ENCODE measurements around the gene CDC34.

CDC34 gene

DNA sequence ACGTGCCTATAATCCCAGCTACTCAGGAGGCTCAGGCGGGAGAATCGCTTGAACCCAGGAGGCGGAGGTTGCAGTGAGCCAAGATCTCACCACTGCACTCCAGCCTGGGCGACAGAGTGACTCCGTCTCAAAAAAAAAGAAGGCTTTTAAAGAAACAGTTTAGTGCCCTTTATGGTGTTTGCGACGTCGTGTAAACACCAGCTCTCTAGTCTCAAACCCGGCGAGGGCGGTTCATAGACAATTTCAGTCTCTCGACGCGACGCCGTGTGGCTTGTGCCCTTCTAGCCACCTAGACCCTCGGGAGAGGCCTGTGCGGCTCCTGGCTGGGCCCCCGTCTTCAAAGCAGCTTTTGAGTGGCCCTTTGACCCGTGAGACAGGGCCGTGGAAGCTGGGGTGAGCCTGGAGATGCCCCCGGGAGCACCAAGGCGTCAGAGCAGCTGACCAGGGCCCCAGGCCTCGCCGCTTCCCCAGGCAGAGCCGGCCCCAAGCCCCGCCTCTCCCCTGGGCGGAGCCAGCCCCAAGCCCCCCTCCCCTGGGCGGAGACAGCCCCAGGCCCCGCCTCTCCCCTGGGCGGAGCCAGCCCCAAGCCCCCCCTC lies 40.3 kb upstream of the CDC34 start:
- no peak overlapping the region for H3K27ac ChIP-seq (ENCODE audit: low read length)
- WGBS (ENCODE audit: insufficient coverage, insufficient read length), result no CpG with 5 or more reads among the region's 32 CpGs
- H3K27me3 ChIP-seq (ENCODE audit: control insufficient read depth, insufficient read depth, low read length), result no peaks in the 10 kb centered on the region

GRCh38 chr19:492091-492531 lies 39.4 kb upstream of the CDC34 start:
- peaks cover 6% of the 10 kb centered on the region for H3K4me1 ChIP-seq (ENCODE audit: control insufficient read depth, insufficient read depth, low read length)
- H3K27me3 ChIP-seq (ENCODE audit: control insufficient read depth, insufficient read depth, low read length), result no peaks in the 10 kb centered on the region
- no peaks in the 10 kb centered on the region for H3K36me3 ChIP-seq (ENCODE audit: control insufficient read depth, insufficient read depth, low read length)
- no CpG with 5 or more reads among the region's 19 CpGs for WGBS (ENCODE audit: insufficient coverage, insufficient read length)
- no peaks in the 10 kb centered on the region for H3K9me3 ChIP-seq (ENCODE audit: control insufficient read depth, insufficient read depth, low read length)
- no peak for DNase-seq (ENCODE audit: low read depth, low spot score)
- H3K27ac ChIP-seq (ENCODE audit: low read length), result no peak overlapping the region
- no peak overlapping the region for H3K4me3 ChIP-seq (ENCODE audit: low read length)

More for the DNA sequence above, 40.3 kb upstream of the CDC34 start:
- peaks cover 6% of the 10 kb centered on the region for H3K4me1 ChIP-seq (ENCODE audit: control insufficient read depth, insufficient read depth, low read length)
- H3K4me3 ChIP-seq (ENCODE audit: low read length), result no peak overlapping the region
- no peaks in the 10 kb centered on the region for H3K36me3 ChIP-seq (ENCODE audit: control insufficient read depth, insufficient read depth, low read length)
- DNase-seq (ENCODE audit: low read depth, low spot score), result no peak
- no peaks in the 10 kb centered on the region for H3K9me3 ChIP-seq (ENCODE audit: control insufficient read depth, insufficient read depth, low read length)

DNA sequence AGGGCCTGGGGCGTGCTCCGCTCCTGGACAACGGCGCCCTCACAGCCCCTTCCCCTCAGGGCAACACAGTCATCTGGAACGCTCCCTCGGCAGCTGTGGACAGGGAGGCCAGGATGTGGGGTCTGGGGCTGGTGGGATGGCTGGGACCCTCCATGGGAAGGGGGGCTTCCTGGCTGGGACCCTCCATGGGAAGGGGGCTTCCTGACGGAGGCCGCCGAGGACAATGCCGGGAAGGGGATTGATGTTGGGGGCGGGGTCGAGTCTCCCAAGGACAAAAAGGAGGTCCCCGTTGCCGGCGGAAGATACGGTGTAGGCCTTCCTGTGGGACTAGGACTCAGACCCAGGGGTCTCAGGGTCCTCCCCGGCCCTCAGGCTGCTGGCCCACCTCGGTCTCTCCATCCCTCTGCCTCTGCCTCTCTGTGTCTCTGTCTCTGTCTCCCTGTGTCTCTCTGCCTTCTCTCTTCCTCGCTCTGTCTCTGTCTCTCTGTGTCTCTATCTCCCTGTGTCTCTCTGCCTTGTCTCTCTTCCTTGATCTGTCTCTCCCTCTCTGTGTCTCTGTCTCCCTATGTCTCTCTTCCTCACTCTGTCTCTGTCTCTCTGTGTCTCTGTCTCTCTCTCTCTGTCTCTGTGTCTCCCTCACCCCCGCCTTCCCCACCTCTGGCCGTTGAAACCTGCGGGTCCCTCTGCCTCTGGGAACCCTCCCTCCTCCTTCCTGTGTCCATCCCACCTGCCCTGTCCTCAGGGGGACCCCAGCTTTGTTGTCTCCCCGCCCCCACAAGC lies 38.0 kb upstream of the CDC34 start:
- no peak for DNase-seq (ENCODE audit: low read depth, low spot score)
- H3K9me3 ChIP-seq (ENCODE audit: control insufficient read depth, insufficient read depth, low read length), result no peaks in the 10 kb centered on the region
- no peak overlapping the region for H3K4me3 ChIP-seq (ENCODE audit: low read length)
- no peaks in the 10 kb centered on the region for H3K36me3 ChIP-seq (ENCODE audit: control insufficient read depth, insufficient read depth, low read length)
- peaks cover 6% of the 10 kb centered on the region for H3K4me1 ChIP-seq (ENCODE audit: control insufficient read depth, insufficient read depth, low read length)
- H3K27ac ChIP-seq (ENCODE audit: low read length), result no peak overlapping the region
- H3K27me3 ChIP-seq (ENCODE audit: control insufficient read depth, insufficient read depth, low read length), result peaks cover 5% of the 10 kb centered on the region; the same call in 1 of the 2 replicates
- no CpG with 5 or more reads among the region's 23 CpGs for WGBS (ENCODE audit: insufficient coverage, insufficient read length)

- DNase-seq (ENCODE audit: low read depth, low spot score), result no peak
- WGBS (ENCODE audit: insufficient coverage, insufficient read length), result no CpG with 5 or more reads among the region's 22 CpGs
- Histone ChIP-seq H3K36me3 (ENCODE audit: control insufficient read depth, insufficient read depth, low read length) (no peaks in the 10 kb centered on the region), H3K9me3 (ENCODE audit: control insufficient read depth, insufficient read depth, low read length) (no peaks in the 10 kb centered on the region), H3K4me3 (ENCODE audit: low read length) (no peak overlapping the region), H3K4me1 (ENCODE audit: control insufficient read depth, insufficient read depth, low read length) (peaks cover 6% of the 10 kb centered on the region), H3K27me3 (ENCODE audit: control insufficient read depth, insufficient read depth, low read length) (peaks cover 10% of the 10 kb centered on the region; the same call in 1 of the 2 replicates), H3K27ac (ENCODE audit: low read length) (no peak overlapping the region)
Measured at GRCh38 chr19:494171-495080, 37.1 kb upstream of the CDC34 start.

DNA sequence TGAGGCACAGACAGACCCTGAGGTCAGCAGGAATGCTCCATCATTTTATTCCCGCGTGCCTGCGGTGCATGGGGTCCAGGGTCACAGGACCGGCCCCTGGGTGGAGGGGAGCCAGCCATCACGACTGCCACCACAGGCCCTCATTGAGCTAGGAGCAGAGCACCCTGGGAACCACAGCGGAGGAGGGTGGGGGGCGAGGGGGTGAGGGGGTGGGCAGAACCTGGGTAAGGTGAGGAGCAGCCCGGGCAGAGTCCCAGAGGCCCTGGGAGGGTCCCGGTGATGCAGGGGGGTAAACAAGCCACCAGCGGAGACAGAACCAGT lies 36.5 kb upstream of the CDC34 start:
- Histone ChIP-seq H3K36me3 (ENCODE audit: control insufficient read depth, insufficient read depth, low read length) (no peaks in the 10 kb centered on the region), H3K4me3 (ENCODE audit: low read length) (no peak overlapping the region), H3K4me1 (ENCODE audit: control insufficient read depth, insufficient read depth, low read length) (peaks cover 6% of the 10 kb centered on the region), H3K27me3 (ENCODE audit: control insufficient read depth, insufficient read depth, low read length) (peaks cover 11% of the 10 kb centered on the region; the same call in 1 of the 2 replicates), H3K27ac (ENCODE audit: low read length) (no peak overlapping the region), H3K9me3 (ENCODE audit: control insufficient read depth, insufficient read depth, low read length) (no peaks in the 10 kb centered on the region)
- no peak for DNase-seq (ENCODE audit: low read depth, low spot score)
- WGBS (ENCODE audit: insufficient coverage, insufficient read length), result no CpG with 5 or more reads among the region's 10 CpGs

- WGBS (ENCODE audit: insufficient coverage, insufficient read length), result no CpG with 5 or more reads among the region's 32 CpGs
- H3K27ac ChIP-seq (ENCODE audit: low read length), result no peak overlapping the region
- H3K4me1 ChIP-seq (ENCODE audit: control insufficient read depth, insufficient read depth, low read length), result peaks cover 6% of the 10 kb centered on the region
- no peaks in the 10 kb centered on the region for H3K9me3 ChIP-seq (ENCODE audit: control insufficient read depth, insufficient read depth, low read length)
- no peaks in the 10 kb centered on the region for H3K36me3 ChIP-seq (ENCODE audit: control insufficient read depth, insufficient read depth, low read length)
- H3K4me3 ChIP-seq (ENCODE audit: low read length), result no peak overlapping the region
- H3K27me3 ChIP-seq (ENCODE audit: control insufficient read depth, insufficient read depth, low read length), result peaks cover 11% of the 10 kb centered on the region; the same call in 1 of the 2 replicates
- no peak for DNase-seq (ENCODE audit: low read depth, low spot score)
Measured at GRCh38 chr19:495402-496111, 36.0 kb upstream of the CDC34 start.

GRCh38 chr19:496112-496665 lies 35.4 kb upstream of the CDC34 start, which contains the start of gene MADCAM1:
MADCAM1 (plus strand) TSS chr19:496486; CDS start chr19:496500, 14 bp downstream.
- H3K9me3 ChIP-seq (ENCODE audit: control insufficient read depth, insufficient read depth, low read length), result no peaks in the 10 kb centered on the region
- no CpG with 5 or more reads among the region's 33 CpGs for WGBS (ENCODE audit: insufficient coverage, insufficient read length)
- H3K27me3 ChIP-seq (ENCODE audit: control insufficient read depth, insufficient read depth, low read length), result peaks cover 11% of the 10 kb centered on the region; the same call in 1 of the 2 replicates
- no peak within 1 kb of the TSS for H3K27ac ChIP-seq (ENCODE audit: low read length)
- peaks cover 6% of the 10 kb centered on the region for H3K4me1 ChIP-seq (ENCODE audit: control insufficient read depth, insufficient read depth, low read length)
- no peak for DNase-seq (ENCODE audit: low read depth, low spot score)
- no peaks in the 10 kb centered on the region for H3K36me3 ChIP-seq (ENCODE audit: control insufficient read depth, insufficient read depth, low read length)
- H3K4me3 ChIP-seq (ENCODE audit: low read length), result peak within 1 kb of the TSS; percentile 54; the same call in 1 of the 2 replicates

DNA sequence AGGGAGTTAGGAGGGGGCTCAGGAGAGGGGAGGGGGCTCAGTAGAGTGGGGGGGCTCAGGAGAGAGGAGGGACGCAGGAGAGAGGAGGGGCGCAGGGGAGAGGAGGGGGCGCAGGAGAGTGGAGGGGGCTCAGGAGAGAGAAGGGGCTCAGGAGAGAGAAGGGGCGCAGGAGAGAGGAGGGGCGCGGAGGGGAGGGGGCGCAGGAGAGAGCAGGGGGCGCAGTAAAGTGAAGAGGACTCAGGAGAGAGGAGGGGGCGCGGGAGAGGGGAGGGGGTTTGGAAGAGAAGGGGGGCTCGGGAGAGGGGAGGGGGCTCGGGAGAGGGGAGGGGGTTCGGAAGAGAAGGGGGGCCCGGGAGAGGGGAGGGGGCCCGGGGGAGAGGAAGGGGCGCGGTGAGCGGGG lies 34.6 kb upstream of the CDC34 start:
- H3K4me3 ChIP-seq (ENCODE audit: low read length), result peak overlapping the region; percentile 54; the same call in 1 of the 2 replicates

GRCh38 chr19:497491-497868 lies 34.1 kb upstream of the CDC34 start:
- H3K27ac ChIP-seq (ENCODE audit: low read length), result no peak overlapping the region
- no peaks in the 10 kb centered on the region for H3K36me3 ChIP-seq (ENCODE audit: control insufficient read depth, insufficient read depth, low read length)
- H3K4me3 ChIP-seq (ENCODE audit: low read length), result peak overlapping the region; percentile 54; the same call in 1 of the 2 replicates
- no CpG with 5 or more reads among the region's 36 CpGs for WGBS (ENCODE audit: insufficient coverage, insufficient read length)
- DNase-seq (ENCODE audit: low read depth, low spot score), result no peak
- H3K27me3 ChIP-seq (ENCODE audit: control insufficient read depth, insufficient read depth, low read length), result peaks cover 11% of the 10 kb centered on the region; the same call in 1 of the 2 replicates
- H3K9me3 ChIP-seq (ENCODE audit: control insufficient read depth, insufficient read depth, low read length), result no peaks in the 10 kb centered on the region
- 0 out of 2 replicates have a peak, but pooled peaks cover 2% of the 10 kb centered on the region for H3K4me1 ChIP-seq (ENCODE audit: control insufficient read depth, insufficient read depth, low read length)

More for the DNA sequence above, 34.6 kb upstream of the CDC34 start:
- H3K36me3 ChIP-seq (ENCODE audit: control insufficient read depth, insufficient read depth, low read length), result no peaks in the 10 kb centered on the region
- no peaks in the 10 kb centered on the region for H3K9me3 ChIP-seq (ENCODE audit: control insufficient read depth, insufficient read depth, low read length)
- H3K4me1 ChIP-seq (ENCODE audit: control insufficient read depth, insufficient read depth, low read length), result peaks cover 4% of the 10 kb centered on the region; the same call in 1 of the 2 replicates
- no CpG with 5 or more reads among the region's 18 CpGs for WGBS (ENCODE audit: insufficient coverage, insufficient read length)
- DNase-seq (ENCODE audit: low read depth, low spot score), result no peak
- H3K27me3 ChIP-seq (ENCODE audit: control insufficient read depth, insufficient read depth, low read length), result peaks cover 11% of the 10 kb centered on the region; the same call in 1 of the 2 replicates
- no peak overlapping the region for H3K27ac ChIP-seq (ENCODE audit: low read length)
